Lower leg skin (tissue), 4 donors: ENCODE data around the gene UNC13B. TPM values are rescaled to one million over a fixed set of nuclear protein-coding genes. Genes with fewer than 3 reads are reported as not detected.

ENCODE experiments used
- DNase-seq, 2 donors: peaks; one replicate each; pipeline ENCODE4 v3.0.0-alpha.2; 2019; ENCODE audit warnings: low spot score in 2 of 2
- H3K4me3 ChIP-seq: fragments of 200-600 bp; sonication (generic); 2 replicates; pipeline ENCODE4 v1.5.1; 2017; ENCODE audit warnings: mild to moderate bottlenecking, low read depth; ENCODE audit not compliant: poor library complexity, severe bottlenecking
- POLR2A ChIP-seq, 2 donors: fragments of 450-650 bp; IDR thresholded peaks; one replicate each; pipeline ENCODE4 v1.6.1; 2016 to 2017; ENCODE audit warnings: antibody characterized with exemption in 2 of 2, mild to moderate bottlenecking in 1 of 2, moderate library complexity in 1 of 2
- WGBS, 2 donors: methylation state at CpG; one replicate each; pipeline ENCODE4 v1.1.5; 2018; 5-methylcytosine and 5-hydroxymethylcytosine counted together
- intact Hi-C: fragments of 100-400 bp; cut with DNase I; formaldehyde crosslinking; loops from one replicate; pipeline ENCODE4 v1.15.0; 2023; ENCODE audit warnings: low total_unique reads
- total RNA-seq, 4 donors: library from RNA; depleted of rRNA; stranded (reverse); fragments of >200 nt; gene quantifications; one replicate each; pipeline ENCODE4 v1.1.0, GENCODE V29; 2016
- TF ChIP-seq, protein P1 (sequence below), 3 donors: fragments of 450-650 bp; IDR thresholded peaks; one replicate each; pipeline ENCODE4 v1.5.1; 2016; ENCODE audit warnings: antibody characterized with exemption in 3 of 3, mild to moderate bottlenecking in 3 of 3, moderate library complexity in 2 of 3

Gene UNC13B
- total RNA-seq, 4 donors from 2014 or later = 11.9 to 29.0 (median 27.5) TPM

DNA sequence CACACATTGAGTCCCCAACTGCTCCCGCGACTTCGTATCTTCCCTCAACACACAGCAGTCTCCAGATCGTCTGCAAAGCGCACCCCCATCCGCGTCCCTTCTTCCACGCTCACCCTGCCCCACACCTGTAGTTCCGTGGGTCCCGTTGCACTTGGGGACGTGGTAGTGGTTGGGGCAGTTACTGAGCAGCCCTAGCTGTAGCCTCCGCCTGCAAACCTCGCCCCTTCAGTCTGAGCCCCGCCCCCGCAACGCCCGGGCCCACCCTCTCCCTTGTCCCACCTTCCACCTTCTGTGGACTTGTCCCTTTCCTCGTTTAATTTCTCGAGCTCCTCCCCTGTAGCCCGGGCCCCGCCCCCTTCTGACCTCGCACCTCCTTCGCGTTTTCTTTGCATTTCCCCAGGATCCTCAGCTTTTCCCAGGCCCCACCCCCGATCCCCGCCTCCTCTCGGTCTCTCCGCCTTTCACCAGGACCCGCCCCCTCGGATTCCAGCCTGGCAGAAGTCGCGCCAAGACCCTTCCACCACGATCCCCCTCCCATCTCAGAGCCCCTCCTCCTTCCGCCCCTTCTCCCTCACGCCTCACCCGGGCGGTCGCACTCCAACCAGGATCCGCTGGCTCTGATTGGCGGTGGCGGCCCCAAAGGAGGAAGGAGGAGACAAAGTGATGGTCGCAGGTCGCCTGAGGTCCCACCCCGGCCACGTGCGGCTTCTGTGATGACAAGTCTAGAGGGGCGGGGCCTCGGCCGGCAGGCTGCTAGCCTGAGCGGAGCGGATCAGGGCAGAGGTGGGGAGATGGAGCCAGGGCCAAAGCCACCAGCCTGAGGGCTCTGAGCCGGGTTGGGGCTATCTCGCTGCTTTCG is 45.9 kb upstream of the UNC13B start, which contains the start of gene ATOSB:
Gene ATOSB, minus strand, starts transcription at position 183 of the 859 bp plus-strand sequence. CDS start 7,588 bp downstream, outside the sequence.
- peak within 1 kb of the TSS; percentile 41 for H3K4me3 ChIP-seq
- intact Hi-C loops = loop anchor here (5.0 kb wide), 1 partner anchor 361 kb away; no protein-coding TSS in a partner anchor
- 0% methylated on average over 49 of the region's 54 CpGs for WGBS, 2 donors
- peak; percentile 97 to 99 for DNase-seq
- no peak for TF ChIP-seq POLR2A (IDR thresholded peaks at IDR 0.05)
- TF ChIP-seq, protein P1, sequence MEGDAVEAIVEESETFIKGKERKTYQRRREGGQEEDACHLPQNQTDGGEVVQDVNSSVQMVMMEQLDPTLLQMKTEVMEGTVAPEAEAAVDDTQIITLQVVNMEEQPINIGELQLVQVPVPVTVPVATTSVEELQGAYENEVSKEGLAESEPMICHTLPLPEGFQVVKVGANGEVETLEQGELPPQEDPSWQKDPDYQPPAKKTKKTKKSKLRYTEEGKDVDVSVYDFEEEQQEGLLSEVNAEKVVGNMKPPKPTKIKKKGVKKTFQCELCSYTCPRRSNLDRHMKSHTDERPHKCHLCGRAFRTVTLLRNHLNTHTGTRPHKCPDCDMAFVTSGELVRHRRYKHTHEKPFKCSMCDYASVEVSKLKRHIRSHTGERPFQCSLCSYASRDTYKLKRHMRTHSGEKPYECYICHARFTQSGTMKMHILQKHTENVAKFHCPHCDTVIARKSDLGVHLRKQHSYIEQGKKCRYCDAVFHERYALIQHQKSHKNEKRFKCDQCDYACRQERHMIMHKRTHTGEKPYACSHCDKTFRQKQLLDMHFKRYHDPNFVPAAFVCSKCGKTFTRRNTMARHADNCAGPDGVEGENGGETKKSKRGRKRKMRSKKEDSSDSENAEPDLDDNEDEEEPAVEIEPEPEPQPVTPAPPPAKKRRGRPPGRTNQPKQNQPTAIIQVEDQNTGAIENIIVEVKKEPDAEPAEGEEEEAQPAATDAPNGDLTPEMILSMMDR (IDR thresholded peaks at IDR 0.05) = no peak

DNA sequence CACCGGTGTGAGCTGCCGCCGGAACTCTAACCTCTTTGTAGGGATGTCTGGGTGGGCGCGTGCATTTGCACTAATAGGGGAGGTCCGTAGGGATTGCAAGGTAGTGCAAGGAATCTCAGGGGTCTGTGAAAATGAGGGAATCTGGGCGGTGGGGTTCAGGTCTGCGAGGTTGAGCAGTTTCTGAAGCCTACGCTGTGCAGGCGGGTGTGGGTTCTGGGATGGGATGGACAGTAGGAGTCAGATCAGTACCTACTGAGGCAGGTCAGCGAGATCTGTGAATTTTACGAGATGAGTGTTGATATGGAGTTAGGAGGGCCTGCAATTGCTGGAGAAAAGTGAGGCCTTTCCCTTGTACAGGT is 45.3 kb upstream of the UNC13B start:
- intact Hi-C loops = loop anchor here (5.0 kb wide), 1 partner anchor 361 kb away; no protein-coding TSS in a partner anchor
- peak overlapping the region; percentile 41 for H3K4me3 ChIP-seq
- no peak for DNase-seq
- TF ChIP-seq, protein P1 (IDR thresholded peaks at IDR 0.05) = no peak
- TF ChIP-seq POLR2A (IDR thresholded peaks at IDR 0.05) = no peak
- WGBS, 2 donors = 1% methylated on average over 12 of the region's 12 CpGs

DNA sequence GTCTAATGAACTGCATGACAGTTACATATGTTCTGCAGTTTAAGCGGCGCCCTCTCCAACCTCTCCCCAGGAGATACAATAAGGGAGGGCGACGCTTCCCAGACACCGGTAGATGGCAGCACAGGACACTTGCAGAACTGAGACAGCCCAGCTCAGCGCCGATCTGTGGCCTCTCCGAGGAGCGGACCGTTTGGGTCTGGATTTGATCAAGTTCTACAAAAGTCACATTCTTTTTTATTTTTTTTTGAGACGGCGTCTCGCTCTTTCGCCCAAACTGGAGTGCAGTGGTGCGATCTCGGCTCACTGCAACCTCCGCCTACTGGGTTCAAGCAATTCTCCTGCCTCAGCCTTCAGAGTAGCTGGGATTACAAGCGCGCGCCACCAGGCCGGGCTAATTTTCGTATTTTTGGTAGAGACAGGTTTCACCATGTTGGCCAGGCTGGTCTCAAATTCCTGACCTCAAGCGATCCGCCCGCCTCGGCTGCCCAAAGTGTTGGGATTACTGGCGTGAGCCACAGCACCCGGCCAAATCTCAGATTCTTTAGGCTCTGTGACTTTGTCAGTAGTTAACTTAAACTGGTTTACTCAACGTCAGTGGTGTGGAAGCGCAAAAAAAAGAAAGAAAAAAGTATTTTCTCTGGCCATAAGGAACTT is 44.8 kb upstream of the UNC13B start:
- TF ChIP-seq, protein P1 (IDR thresholded peaks at IDR 0.05) = peak in 1 of 3 donors; percentile 87
- TF ChIP-seq POLR2A (IDR thresholded peaks at IDR 0.05) = no peak
- no peak overlapping the region for H3K4me3 ChIP-seq
- WGBS, 2 donors = 12 to 19% methylated on average over 30 of the region's 30 CpGs
- intact Hi-C loops = loop anchor here (5.0 kb wide), 1 partner anchor 360 kb away; no protein-coding TSS in a partner anchor
- DNase-seq = peak; percentile 92 to 97

DNA sequence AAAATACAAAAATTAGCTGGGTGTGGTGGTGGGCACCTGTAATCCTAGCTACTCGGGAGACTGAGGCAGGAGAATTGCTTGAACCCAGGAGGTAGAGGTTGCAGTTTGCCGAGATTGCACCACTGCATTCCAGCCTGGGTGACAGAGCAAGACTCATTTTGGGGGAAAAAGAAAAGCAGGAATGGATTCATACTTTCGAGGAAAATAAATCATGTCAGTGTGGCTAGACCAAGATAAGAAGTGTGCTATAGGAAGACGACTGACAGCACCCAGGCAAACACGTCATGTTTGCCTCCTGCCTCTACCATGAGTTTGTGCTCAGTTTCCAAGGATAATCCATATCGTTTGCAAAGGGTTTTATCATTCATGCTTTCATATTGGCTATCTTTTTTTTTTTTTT is 26.9 kb upstream of the UNC13B start:
- intact Hi-C loops = loop anchor here (10.0 kb wide), 1 partner anchor 330 kb away; no protein-coding TSS in a partner anchor
- H3K4me3 ChIP-seq = no peak overlapping the region
- 82 to 83% methylated on average over 6 of the region's 6 CpGs for WGBS, 2 donors
- no peak for DNase-seq
- TF ChIP-seq, protein P1 (IDR thresholded peaks at IDR 0.05) = no peak
- no peak for TF ChIP-seq POLR2A (IDR thresholded peaks at IDR 0.05)

DNA sequence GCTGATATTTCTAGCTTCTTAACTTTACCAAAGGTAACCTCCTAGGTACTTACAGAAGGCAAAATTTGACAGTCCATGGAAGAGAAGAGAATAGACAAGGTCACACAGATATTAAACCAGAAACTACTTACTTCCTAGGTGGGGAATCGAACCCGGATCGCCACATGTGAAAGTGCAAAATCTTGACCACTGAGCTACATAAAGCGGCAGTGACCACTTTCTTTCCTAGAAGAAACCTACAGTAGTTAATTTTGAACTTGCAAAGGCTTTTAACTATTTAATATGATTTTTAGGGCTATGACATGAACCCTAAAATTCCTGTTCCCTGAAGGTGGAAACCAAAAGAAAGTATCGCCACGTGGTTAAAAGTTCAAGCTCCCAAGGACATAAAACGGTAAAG is 25.8 kb upstream of the UNC13B start:
- TF ChIP-seq POLR2A (IDR thresholded peaks at IDR 0.05) = no peak
- TF ChIP-seq, protein P1 (IDR thresholded peaks at IDR 0.05) = no peak
- WGBS, 2 donors = 83 to 95% methylated on average over 7 of the region's 7 CpGs
- no peak overlapping the region for H3K4me3 ChIP-seq
- intact Hi-C loops = loop anchor here (10.0 kb wide), 1 partner anchor 329 kb away; no protein-coding TSS in a partner anchor
- DNase-seq = no peak
